HEK293 (cell line): ENCODE data around the gene ZBTB47.

Experiments used
- CTCF ChIP-seq: fragments of 450-650 bp; formaldehyde crosslinking; IDR thresholded peaks from 2 replicates; pipeline ENCODE4 v1.5.1; 2016; ENCODE audit warnings: missing biosample characterization, missing genetic modification characterization
- KLF7 ChIP-seq: fragments of 450-650 bp; formaldehyde crosslinking; IDR thresholded peaks from 2 replicates; pipeline ENCODE4 v1.5.1; 2016; ENCODE audit warnings: missing biosample characterization, missing genetic modification characterization, borderline replicate concordance
- KLF9 ChIP-seq: fragments of 450-650 bp; formaldehyde crosslinking; IDR thresholded peaks from 2 replicates; pipeline ENCODE4 v1.5.1; 2016; ENCODE audit warnings: missing biosample characterization, missing genetic modification characterization, low read depth
- PRDM4 ChIP-seq: fragments of 450-650 bp; formaldehyde crosslinking; IDR thresholded peaks from 2 replicates; pipeline ENCODE4 v1.5.1; 2017; ENCODE audit warnings: missing biosample characterization, missing genetic modification characterization
- YY1 ChIP-seq: fragments of 450-650 bp; formaldehyde crosslinking; IDR thresholded peaks from 2 replicates; pipeline ENCODE4 v1.5.1; 2018; ENCODE audit warnings: missing biosample characterization, missing genetic modification characterization
- ZNF184 ChIP-seq: fragments of 450-650 bp; IDR thresholded peaks from 2 replicates; pipeline ENCODE4 v1.5.1; 2018; ENCODE audit warnings: missing biosample characterization, mild to moderate bottlenecking, missing genetic modification characterization
- ZNF26 ChIP-seq: fragments of 450-650 bp; formaldehyde crosslinking; IDR thresholded peaks from 2 replicates; pipeline ENCODE4 v1.5.1; 2016; ENCODE audit warnings: missing biosample characterization, missing genetic modification characterization
- ZNF341 ChIP-seq: fragments of 450-650 bp; formaldehyde crosslinking; IDR thresholded peaks from 2 replicates; pipeline ENCODE4; 2016; ENCODE audit warnings: low read depth, missing biosample characterization, missing genetic modification characterization
- ZNF558 ChIP-seq: fragments of 450-650 bp; formaldehyde crosslinking; IDR thresholded peaks from 2 replicates; pipeline ENCODE4 v1.5.1; 2016; ENCODE audit warnings: missing biosample characterization, missing genetic modification characterization
- ZNF561 ChIP-seq: fragments of 450-650 bp; IDR thresholded peaks from 2 replicates; pipeline ENCODE4 v1.5.1; 2018; ENCODE audit warnings: missing biosample characterization, missing genetic modification characterization, borderline replicate concordance

GRCh38 chr3:42666577-42666998 lies 13.1 kb downstream of the ZBTB47 start:
- no peak for TF ChIP-seq CTCF (tag by site-specific recombination)
- TF ChIP-seq YY1 (tag by site-specific recombination), result no peak
- no peak for TF ChIP-seq ZNF341 (tag by site-specific recombination)
- TF ChIP-seq ZNF184 (tag by site-specific recombination), result no peak
- no peak for TF ChIP-seq KLF7 (tag by site-specific recombination)
- no peak for TF ChIP-seq ZNF561 (tag by site-specific recombination)
- no peak for TF ChIP-seq KLF9 (tag by site-specific recombination)
- no peak for TF ChIP-seq ZNF26 (tag by site-specific recombination)
- TF ChIP-seq ZNF558, result no peak
- no peak for TF ChIP-seq PRDM4 (tag by site-specific recombination)
